Progenitor cell of endocrine pancreas (in vitro differentiated cells): ENCODE results near the gene TMEM245. TPM values are rescaled to one million over a fixed set of nuclear protein-coding genes. Genes with fewer than 3 reads are reported as not detected.

Source experiments
- DNase-seq: peaks from one replicate; pipeline ENCODE4 v3.0.0; 2021; ENCODE audit warnings: low spot score; ENCODE audit not compliant: unreplicated experiment
- H3K27ac Mint-ChIP-seq: 2 replicates; pipeline ENCODE4 v1.8.0; 2021; ENCODE audit warnings: mild to moderate bottlenecking, moderate library complexity, mixed read lengths
- H3K27me3 Mint-ChIP-seq: 2 replicates; pipeline ENCODE4 v1.8.0; 2021; ENCODE audit warnings: mixed read lengths
- H3K36me3 Mint-ChIP-seq: 2 replicates; pipeline ENCODE4 v1.8.0; 2022; ENCODE audit warnings: mixed read lengths; ENCODE audit not compliant: insufficient read depth
- H3K4me1 Mint-ChIP-seq: 2 replicates; pipeline ENCODE4 v1.8.0; 2021; ENCODE audit warnings: low read depth, mixed read lengths
- H3K4me3 Mint-ChIP-seq: 2 replicates; pipeline ENCODE4 v1.8.0; 2021; ENCODE audit warnings: low read depth, mild to moderate bottlenecking, moderate library complexity, mixed read lengths
- H3K9me3 Mint-ChIP-seq: 2 replicates; pipeline ENCODE4 v1.8.0; 2021; ENCODE audit warnings: low read depth, mixed read lengths
- CTCF ChIP-seq: fragments of 200-600 bp; sonication (generic); IDR thresholded peaks from one replicate; pipeline ENCODE4 v1.5.0; 2021; ENCODE audit warnings: antibody characterized with exemption, mild to moderate bottlenecking; ENCODE audit not compliant: unreplicated experiment
- total RNA-seq: library from RNA; stranded (reverse); gene quantifications from 2 replicates; pipeline ENCODE4 v1.2.1, GENCODE V29; 2021

The TMEM245 gene
- total RNA-seq, 1 donor from 2014 or later, result 57.2 TPM

- DNase-seq, result no peak
- H3K27ac Mint-ChIP-seq, result peak overlapping the region; percentile 88
- no peaks in the 10 kb centered on the region for H3K27me3 Mint-ChIP-seq
- TF ChIP-seq CTCF, result no peak
- H3K4me3 Mint-ChIP-seq, result no peak overlapping the region
- H3K9me3 Mint-ChIP-seq, result no peaks in the 10 kb centered on the region
- H3K4me1 Mint-ChIP-seq, result peaks cover 11% of the 10 kb centered on the region
- H3K36me3 Mint-ChIP-seq, result peaks cover 3% of the 10 kb centered on the region
Observed at GRCh38 chr9:109026306-109026705, 93.4 kb downstream of the TMEM245 start.

DNA sequence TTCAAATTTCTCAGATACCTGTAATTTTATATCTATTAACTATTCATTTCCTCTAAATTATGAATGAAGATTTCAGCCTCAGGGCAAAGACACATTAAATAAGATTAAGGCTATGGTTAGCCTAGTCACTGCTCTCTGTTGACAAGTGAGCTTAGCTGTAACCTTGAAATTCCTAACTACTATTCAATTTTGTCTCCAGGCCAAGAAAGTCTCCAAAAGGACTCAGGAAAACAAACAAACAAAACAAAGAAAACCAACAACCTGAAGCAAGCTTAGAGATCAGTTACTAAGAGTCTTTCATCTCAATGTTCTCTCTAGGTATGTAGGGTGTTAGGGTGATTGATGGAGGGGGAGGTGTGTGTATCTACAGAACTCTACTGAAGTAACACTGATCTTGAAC lies 96.9 kb downstream of the TMEM245 start:
- peaks cover 13% of the 10 kb centered on the region for H3K4me1 Mint-ChIP-seq
- TF ChIP-seq CTCF, result no peak
- peaks cover 7% of the 10 kb centered on the region for H3K36me3 Mint-ChIP-seq
- H3K9me3 Mint-ChIP-seq, result no peaks in the 10 kb centered on the region
- DNase-seq, result no peak
- no peak overlapping the region for H3K4me3 Mint-ChIP-seq
- H3K27ac Mint-ChIP-seq, result peak overlapping the region; percentile 10
- no peaks in the 10 kb centered on the region for H3K27me3 Mint-ChIP-seq

GRCh38 chr9:109020581-109021511 lies 98.9 kb downstream of the TMEM245 start:
- Mint-ChIP-seq H3K36me3 (peaks cover 7% of the 10 kb centered on the region), H3K4me1 (peaks cover 10% of the 10 kb centered on the region), H3K27me3 (no peaks in the 10 kb centered on the region), H3K9me3 (no peaks in the 10 kb centered on the region), H3K27ac (no peak overlapping the region), H3K4me3 (no peak overlapping the region)
- TF ChIP-seq CTCF, result no peak
- DNase-seq, result no peak

GRCh38 chr9:109020113-109020512 lies 99.6 kb downstream of the TMEM245 start:
- H3K27ac Mint-ChIP-seq, result no peak overlapping the region
- H3K4me3 Mint-ChIP-seq, result no peak overlapping the region
- TF ChIP-seq CTCF, result no peak
- H3K36me3 Mint-ChIP-seq, result peaks cover 7% of the 10 kb centered on the region
- no peaks in the 10 kb centered on the region for H3K27me3 Mint-ChIP-seq
- peaks cover 10% of the 10 kb centered on the region for H3K4me1 Mint-ChIP-seq
- no peaks in the 10 kb centered on the region for H3K9me3 Mint-ChIP-seq
- DNase-seq, result no peak

- peaks cover 7% of the 10 kb centered on the region for H3K4me1 Mint-ChIP-seq
- no peaks in the 10 kb centered on the region for H3K27me3 Mint-ChIP-seq
- no peak overlapping the region for H3K27ac Mint-ChIP-seq
- peaks cover 7% of the 10 kb centered on the region for H3K36me3 Mint-ChIP-seq
- no peak overlapping the region for H3K4me3 Mint-ChIP-seq
- DNase-seq, result no peak
- TF ChIP-seq CTCF, result no peak
- H3K9me3 Mint-ChIP-seq, result no peaks in the 10 kb centered on the region
Observed at GRCh38 chr9:109019420-109019819, 100.3 kb downstream of the TMEM245 start.
